HFF-Myc (cell line): ENCODE data around the gene CFAP410.

ENCODE experiments used
- DNase-seq: peaks from one replicate; pipeline ENCODE4 v3.0.0-alpha.2; 2011; ENCODE audit warnings: low read depth; ENCODE audit errors: extremely low read depth
- H3K4me3 ChIP-seq: replicated peaks from 2 replicates; pipeline ENCODE4 v1.5.1; 2011; ENCODE audit warnings: low read depth, mild to moderate bottlenecking, control low read depth, low read length
- TF ChIP-seq, protein P1 (sequence below): IDR thresholded peaks from 2 replicates; pipeline ENCODE4 v1.5.1; 2012; ENCODE audit warnings: mild to moderate bottlenecking, low read depth, low read length, control low read depth; ENCODE audit errors: missing control alignments

The CFAP410 gene

DNA sequence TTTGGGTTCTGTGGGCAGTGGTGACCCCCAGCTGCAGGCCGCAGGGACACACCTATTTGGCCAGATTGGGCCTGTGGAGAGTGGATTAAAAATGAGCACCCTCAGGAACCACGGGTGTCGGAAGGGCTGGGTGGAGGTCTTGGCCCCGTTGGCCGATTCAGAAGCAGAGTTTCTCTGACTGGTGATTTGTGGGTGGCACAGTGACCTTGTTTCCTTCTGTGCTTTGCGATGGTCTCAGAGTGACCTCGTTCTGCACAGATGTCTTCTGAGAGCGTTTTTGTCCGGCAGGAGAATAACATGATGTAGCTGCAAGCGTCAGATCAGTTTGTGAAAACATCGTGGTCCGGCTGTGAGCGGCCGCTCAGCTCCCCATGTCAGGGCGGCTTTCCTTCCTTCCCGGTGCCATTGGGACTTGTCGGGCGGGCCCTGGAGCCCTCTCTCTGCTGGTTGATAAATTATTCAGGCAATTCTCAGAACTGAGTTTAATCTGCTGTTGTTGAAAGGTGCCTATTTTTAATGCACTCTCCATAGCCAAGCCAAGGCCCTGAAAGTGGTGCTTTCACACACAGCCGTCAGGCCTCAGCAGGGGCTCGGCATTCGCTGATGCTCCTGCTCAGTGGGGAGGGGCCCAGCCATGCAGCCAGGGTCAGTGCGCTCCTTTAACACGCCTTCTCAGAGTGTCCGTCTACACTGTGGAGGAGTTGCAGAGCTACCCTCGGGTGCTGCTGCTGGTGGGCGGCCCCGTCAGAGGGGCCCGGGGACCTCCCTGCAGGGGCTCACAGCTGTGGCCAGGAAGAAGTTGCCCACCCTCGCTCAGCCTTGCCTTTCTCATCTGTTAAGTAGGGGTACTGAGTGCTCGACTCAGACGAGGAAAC, 41.0 kb upstream of the CFAP410 start:
- no peak overlapping the region for H3K4me3 ChIP-seq
- TF ChIP-seq, protein P1, sequence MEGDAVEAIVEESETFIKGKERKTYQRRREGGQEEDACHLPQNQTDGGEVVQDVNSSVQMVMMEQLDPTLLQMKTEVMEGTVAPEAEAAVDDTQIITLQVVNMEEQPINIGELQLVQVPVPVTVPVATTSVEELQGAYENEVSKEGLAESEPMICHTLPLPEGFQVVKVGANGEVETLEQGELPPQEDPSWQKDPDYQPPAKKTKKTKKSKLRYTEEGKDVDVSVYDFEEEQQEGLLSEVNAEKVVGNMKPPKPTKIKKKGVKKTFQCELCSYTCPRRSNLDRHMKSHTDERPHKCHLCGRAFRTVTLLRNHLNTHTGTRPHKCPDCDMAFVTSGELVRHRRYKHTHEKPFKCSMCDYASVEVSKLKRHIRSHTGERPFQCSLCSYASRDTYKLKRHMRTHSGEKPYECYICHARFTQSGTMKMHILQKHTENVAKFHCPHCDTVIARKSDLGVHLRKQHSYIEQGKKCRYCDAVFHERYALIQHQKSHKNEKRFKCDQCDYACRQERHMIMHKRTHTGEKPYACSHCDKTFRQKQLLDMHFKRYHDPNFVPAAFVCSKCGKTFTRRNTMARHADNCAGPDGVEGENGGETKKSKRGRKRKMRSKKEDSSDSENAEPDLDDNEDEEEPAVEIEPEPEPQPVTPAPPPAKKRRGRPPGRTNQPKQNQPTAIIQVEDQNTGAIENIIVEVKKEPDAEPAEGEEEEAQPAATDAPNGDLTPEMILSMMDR = no peak
- no peak for DNase-seq

GRCh38 chr21:44379515-44379848, 40.3 kb upstream of the CFAP410 start:
- DNase-seq = no peak
- no peak overlapping the region for H3K4me3 ChIP-seq
- TF ChIP-seq, protein P1 = no peak

DNA sequence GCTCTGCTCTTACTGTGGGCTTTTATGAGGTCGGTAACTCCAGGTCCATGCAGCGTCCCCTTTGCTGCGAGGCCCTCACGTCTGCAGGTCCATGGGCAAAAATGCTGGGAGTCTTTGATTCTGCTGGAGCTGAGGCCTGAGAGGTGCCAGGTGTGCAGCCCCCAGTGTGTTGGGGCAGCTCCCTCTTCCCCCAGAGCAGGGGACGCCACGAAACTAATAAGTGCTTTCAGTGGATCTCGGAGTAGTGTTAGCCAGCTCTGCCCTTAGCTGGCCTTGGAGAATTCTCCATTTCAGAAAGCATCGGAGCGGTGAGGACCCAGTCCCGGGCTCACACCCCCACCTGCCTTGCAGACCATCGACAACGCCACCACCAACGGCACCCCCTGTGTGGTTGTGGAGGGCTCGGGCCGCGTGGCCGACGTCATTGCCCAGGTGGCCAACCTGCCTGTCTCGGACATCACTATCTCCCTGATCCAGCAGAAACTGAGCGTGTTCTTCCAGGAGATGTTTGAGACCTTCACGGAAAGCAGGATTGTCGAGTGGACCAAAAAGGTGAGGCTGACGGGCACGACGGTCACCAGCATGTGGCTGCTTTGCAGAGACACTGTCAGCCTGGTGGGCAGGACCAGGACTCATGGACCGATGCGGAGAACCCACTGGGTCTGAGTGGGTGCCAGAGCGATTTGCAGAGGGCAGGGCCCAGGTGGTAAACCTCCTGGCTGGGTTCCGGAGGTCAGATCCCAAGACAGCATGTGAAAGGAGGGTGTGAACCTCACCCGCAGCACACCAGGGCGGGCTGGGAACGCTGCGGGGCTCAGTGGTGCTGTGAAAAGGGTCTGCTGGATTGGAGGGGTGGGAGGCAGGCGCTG, 39.7 kb upstream of the CFAP410 start:
- no peak overlapping the region for H3K4me3 ChIP-seq
- TF ChIP-seq, protein P1 = no peak
- no peak for DNase-seq

GRCh38 chr21:44377922-44378645, 38.9 kb upstream of the CFAP410 start:
- no peak for DNase-seq
- TF ChIP-seq, protein P1 = no peak
- H3K4me3 ChIP-seq = no peak overlapping the region

- H3K4me3 ChIP-seq = no peak overlapping the region
- no peak for DNase-seq
Observed at GRCh38 chr21:44377201-44377921, 38.2 kb upstream of the CFAP410 start.

More at GRCh38 chr21:44377201-44377921, 38.2 kb upstream of the CFAP410 start:
- TF ChIP-seq, protein P1 = no peak
